Neural cell (in vitro differentiated cells): ENCODE results near the gene FBXO36. TPM values are rescaled to one million over a fixed set of nuclear protein-coding genes. Genes with fewer than 3 reads are reported as not detected.

Source experiments
- H2AFZ ChIP-seq: fragments of 200-600, 300-800 bp; sonication (generic), shearing (Covaris generic); 2 replicates; pipeline ENCODE4 v1.6.0; 2014; ENCODE audit warnings: low read depth, mild to moderate bottlenecking, antibody characterized with exemption, low read length, moderate library complexity
- H3F3A ChIP-seq: fragments of 200-600 bp; shearing (Covaris generic); 2 replicates; pipeline ENCODE4 v1.6.1; 2016; ENCODE audit warnings: mild to moderate bottlenecking, moderate library complexity, mixed read lengths, antibody characterized with exemption, low read length; ENCODE audit not compliant: insufficient read depth, poor library complexity, severe bottlenecking
- H3K27ac ChIP-seq: fragments of 200-600, 300-800 bp; sonication (generic), shearing (Covaris generic); 2 replicates; pipeline ENCODE4 v1.5.1; 2014; ENCODE audit warnings: mild to moderate bottlenecking, low read length, moderate library complexity
- H3K27me3 ChIP-seq: fragments of 300-800, 200-600 bp; sonication (generic), shearing (Covaris generic); 2 replicates; pipeline ENCODE4 v1.6.0; 2014; ENCODE audit warnings: mild to moderate bottlenecking, low read depth, low read length, moderate library complexity; ENCODE audit not compliant: insufficient read depth
- H3K36me3 ChIP-seq: fragments of 300-800, 200-600 bp; sonication (generic), shearing (Covaris generic); 2 replicates; pipeline ENCODE4 v1.5.1; 2014; ENCODE audit warnings: mild to moderate bottlenecking, antibody characterized with exemption, low read length, moderate library complexity; ENCODE audit not compliant: insufficient read depth
- H3K4me2 ChIP-seq: fragments of 300-800, 200-600 bp; sonication (generic), shearing (Covaris generic); 2 replicates; pipeline ENCODE4 v1.6.0; 2014; ENCODE audit warnings: mild to moderate bottlenecking, low read length
- H3K4me3 ChIP-seq: fragments of 300-800, 200-600 bp; sonication (generic), shearing (Covaris generic); 2 replicates; pipeline ENCODE4 v1.5.1; 2014; ENCODE audit warnings: mild to moderate bottlenecking, low read length, moderate library complexity
- H3K79me2 ChIP-seq: fragments of 200-600 bp; shearing (Covaris generic); replicated peaks from 2 replicates; pipeline ENCODE4 v1.6.0; 2014; ENCODE audit warnings: mild to moderate bottlenecking, low read length, moderate library complexity; ENCODE audit not compliant: insufficient read depth
- H3K9ac ChIP-seq: fragments of 300-800, 200-600 bp; sonication (generic), shearing (Covaris generic); 2 replicates; pipeline ENCODE4 v1.6.1; 2016; ENCODE audit warnings: mild to moderate bottlenecking, low read length, mixed read lengths
- H3K9me2 ChIP-seq: fragments of 200-600 bp; shearing (Covaris generic); 2 replicates; pipeline ENCODE4 v1.6.1; 2016; ENCODE audit warnings: mild to moderate bottlenecking, low read length, mixed read lengths; ENCODE audit not compliant: insufficient read depth
- H3K9me3 ChIP-seq: fragments of 200-600, 300-800 bp; sonication (generic), shearing (Covaris generic); 2 replicates; pipeline ENCODE4 v1.6.1; 2016; ENCODE audit warnings: mild to moderate bottlenecking, mixed run types, low read length, moderate library complexity, mixed read lengths
- H4K20me1 ChIP-seq: fragments of 200-600 bp; shearing (Covaris generic); 2 replicates; pipeline ENCODE4 v1.6.1; 2016; ENCODE audit warnings: mild to moderate bottlenecking, mixed run types; ENCODE audit not compliant: insufficient read depth
- EP300 ChIP-seq: fragments of 450-650 bp; conservative IDR thresholded peaks from 2 replicates; pipeline ENCODE4 v1.6.1; 2014; ENCODE audit warnings: antibody characterized with exemption, mild to moderate bottlenecking, moderate library complexity; ENCODE audit not compliant: poor library complexity, severe bottlenecking
- EZH2 ChIP-seq: fragments of 200-600, 300-800 bp; shearing (Covaris generic), sonication (generic); IDR thresholded peaks from 2 replicates; pipeline ENCODE4 v1.6.1; 2014; ENCODE audit warnings: antibody characterized with exemption, low read length, borderline replicate concordance, mild to moderate bottlenecking; ENCODE audit not compliant: insufficient read depth, poor library complexity, severe bottlenecking
- MXI1 ChIP-seq: fragments of 450-650 bp; conservative IDR thresholded peaks from 2 replicates; pipeline ENCODE4 v1.6.1; 2014; ENCODE audit warnings: antibody characterized with exemption, mild to moderate bottlenecking; ENCODE audit not compliant: poor library complexity, severe bottlenecking
- POLR2AphosphoS5 ChIP-seq: IDR thresholded peaks from 2 replicates; pipeline ENCODE4 v1.6.1; 2012
- RAD21 ChIP-seq: fragments of 450-650 bp; conservative IDR thresholded peaks from 2 replicates; pipeline ENCODE4 v1.6.1; 2014; ENCODE audit warnings: antibody characterized with exemption, mild to moderate bottlenecking, moderate library complexity
- SMC3 ChIP-seq: fragments of 450-650 bp; conservative IDR thresholded peaks from 2 replicates; pipeline ENCODE4 v1.6.1; 2014; ENCODE audit warnings: antibody characterized with exemption, mild to moderate bottlenecking, moderate library complexity; ENCODE audit not compliant: poor library complexity
- TAF1 ChIP-seq: IDR thresholded peaks from 2 replicates; pipeline ENCODE4 v1.6.1; 2012; ENCODE audit warnings: low read depth
- polyA plus RNA-seq: library from polyadenylated mRNA; depleted of rRNA; stranded (reverse); fragments of >200 nt; gene quantifications from 2 replicates; pipeline ENCODE4 v1.2.3, GENCODE V29; 2014
- TF ChIP-seq, protein P1 (sequence below): fragments of 450-650 bp; IDR thresholded peaks from 2 replicates; pipeline ENCODE4 v1.5.1; 2014; ENCODE audit warnings: antibody characterized with exemption, mild to moderate bottlenecking, moderate library complexity; ENCODE audit not compliant: poor library complexity, severe bottlenecking
- TF ChIP-seq, protein P2 (sequence below): IDR thresholded peaks from 2 replicates; pipeline ENCODE4 v1.6.1; 2012; ENCODE audit warnings: borderline replicate concordance

The FBXO36 gene
- polyA plus RNA-seq, 1 donor from 2014 or later = 6.3 TPM

DNA sequence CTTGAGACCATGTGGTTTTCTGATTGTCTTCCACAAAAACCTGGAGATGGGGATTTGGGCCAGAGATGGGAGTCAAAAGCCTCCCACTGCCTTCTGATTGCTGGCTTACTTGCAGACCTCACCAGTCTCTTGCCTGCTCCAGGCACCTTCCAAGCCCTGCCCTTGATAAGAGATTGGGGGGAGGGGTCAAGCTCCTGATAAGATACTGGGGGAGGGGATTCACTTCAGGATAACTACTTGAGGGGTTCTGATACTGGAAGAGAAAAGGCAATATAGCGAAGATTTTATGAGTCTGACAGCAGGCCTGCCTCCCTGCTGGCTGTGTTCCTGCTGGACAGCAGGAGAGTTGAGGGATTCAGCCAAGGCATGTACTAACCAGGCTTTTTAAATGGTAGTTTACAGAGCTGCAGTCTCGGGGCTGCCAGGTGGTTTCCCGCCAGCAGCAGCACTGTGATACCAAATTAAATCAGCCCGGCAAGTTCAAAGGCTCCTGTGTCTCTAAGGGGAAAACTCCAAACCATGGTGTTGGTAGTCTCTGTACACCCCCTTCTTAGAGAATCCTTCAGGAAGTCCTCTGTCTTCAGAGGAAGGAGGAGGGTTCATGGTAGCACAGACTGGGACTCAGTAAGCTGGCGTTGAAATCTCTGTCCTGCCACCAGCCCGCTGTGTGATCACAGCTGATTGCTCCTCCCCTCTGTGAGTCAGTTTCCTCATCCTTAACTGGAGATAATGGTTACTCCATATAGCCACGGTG is 58.3 kb downstream of the FBXO36 start:
- Histone ChIP-seq H3K9ac (no peak overlapping the region), H4K20me1 (no peaks in the 10 kb centered on the region), H3K79me2 (no peaks in the 10 kb centered on the region), H2AFZ (no peak overlapping the region), H3K9me2 (no peaks in the 10 kb centered on the region), H3K9me3 (no peaks in the 10 kb centered on the region), H3K4me3 (no peak overlapping the region), H3K4me2 (no peak overlapping the region), H3K27me3 (no peaks in the 10 kb centered on the region), H3F3A (no peaks in the 10 kb centered on the region), H3K36me3 (no peaks in the 10 kb centered on the region), H3K27ac (no peak overlapping the region)
- TF ChIP-seq RAD21 (no peak), MXI1 (no peak), TAF1 (no peak), EZH2 (no peak), EP300 (no peak), POLR2AphosphoS5 (no peak)
- TF ChIP-seq, protein P1, sequence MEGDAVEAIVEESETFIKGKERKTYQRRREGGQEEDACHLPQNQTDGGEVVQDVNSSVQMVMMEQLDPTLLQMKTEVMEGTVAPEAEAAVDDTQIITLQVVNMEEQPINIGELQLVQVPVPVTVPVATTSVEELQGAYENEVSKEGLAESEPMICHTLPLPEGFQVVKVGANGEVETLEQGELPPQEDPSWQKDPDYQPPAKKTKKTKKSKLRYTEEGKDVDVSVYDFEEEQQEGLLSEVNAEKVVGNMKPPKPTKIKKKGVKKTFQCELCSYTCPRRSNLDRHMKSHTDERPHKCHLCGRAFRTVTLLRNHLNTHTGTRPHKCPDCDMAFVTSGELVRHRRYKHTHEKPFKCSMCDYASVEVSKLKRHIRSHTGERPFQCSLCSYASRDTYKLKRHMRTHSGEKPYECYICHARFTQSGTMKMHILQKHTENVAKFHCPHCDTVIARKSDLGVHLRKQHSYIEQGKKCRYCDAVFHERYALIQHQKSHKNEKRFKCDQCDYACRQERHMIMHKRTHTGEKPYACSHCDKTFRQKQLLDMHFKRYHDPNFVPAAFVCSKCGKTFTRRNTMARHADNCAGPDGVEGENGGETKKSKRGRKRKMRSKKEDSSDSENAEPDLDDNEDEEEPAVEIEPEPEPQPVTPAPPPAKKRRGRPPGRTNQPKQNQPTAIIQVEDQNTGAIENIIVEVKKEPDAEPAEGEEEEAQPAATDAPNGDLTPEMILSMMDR = no peak

DNA sequence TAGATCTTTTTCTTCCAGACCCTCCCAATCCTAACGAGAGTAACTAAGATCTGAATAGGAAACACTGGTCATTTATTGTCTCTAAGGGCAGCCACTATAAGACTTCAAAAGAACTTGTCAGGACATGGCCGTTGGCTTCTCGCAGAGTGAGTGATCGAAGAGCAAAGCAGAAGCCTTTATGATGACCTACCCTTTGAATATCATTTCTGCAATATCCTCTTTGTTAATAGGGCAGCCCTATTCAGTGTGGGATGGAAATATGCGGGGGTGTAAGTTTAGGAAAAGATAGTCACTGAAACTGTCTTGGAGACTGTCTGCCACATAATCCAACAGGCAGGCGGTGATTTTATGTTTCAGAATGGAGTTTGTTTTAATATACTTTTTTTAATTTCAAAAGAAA is 70.9 kb downstream of the FBXO36 start:
- H3K9ac ChIP-seq = no peak overlapping the region
- H4K20me1 ChIP-seq = no peaks in the 10 kb centered on the region
- H3K27ac ChIP-seq = no peak overlapping the region
- H3K4me2 ChIP-seq = no peak overlapping the region
- H2AFZ ChIP-seq = no peak overlapping the region
- H3K79me2 ChIP-seq = no peaks in the 10 kb centered on the region
- no peaks in the 10 kb centered on the region for H3K9me3 ChIP-seq
- no peak overlapping the region for H3K4me3 ChIP-seq
- H3F3A ChIP-seq = no peaks in the 10 kb centered on the region
- H3K9me2 ChIP-seq = no peaks in the 10 kb centered on the region
- H3K36me3 ChIP-seq = no peaks in the 10 kb centered on the region
- TF ChIP-seq POLR2AphosphoS5 (no peak), MXI1 (no peak), SMC3 (no peak), TAF1 (no peak), EZH2 (no peak), RAD21 (no peak), EP300 (no peak)
- TF ChIP-seq, protein P2, sequence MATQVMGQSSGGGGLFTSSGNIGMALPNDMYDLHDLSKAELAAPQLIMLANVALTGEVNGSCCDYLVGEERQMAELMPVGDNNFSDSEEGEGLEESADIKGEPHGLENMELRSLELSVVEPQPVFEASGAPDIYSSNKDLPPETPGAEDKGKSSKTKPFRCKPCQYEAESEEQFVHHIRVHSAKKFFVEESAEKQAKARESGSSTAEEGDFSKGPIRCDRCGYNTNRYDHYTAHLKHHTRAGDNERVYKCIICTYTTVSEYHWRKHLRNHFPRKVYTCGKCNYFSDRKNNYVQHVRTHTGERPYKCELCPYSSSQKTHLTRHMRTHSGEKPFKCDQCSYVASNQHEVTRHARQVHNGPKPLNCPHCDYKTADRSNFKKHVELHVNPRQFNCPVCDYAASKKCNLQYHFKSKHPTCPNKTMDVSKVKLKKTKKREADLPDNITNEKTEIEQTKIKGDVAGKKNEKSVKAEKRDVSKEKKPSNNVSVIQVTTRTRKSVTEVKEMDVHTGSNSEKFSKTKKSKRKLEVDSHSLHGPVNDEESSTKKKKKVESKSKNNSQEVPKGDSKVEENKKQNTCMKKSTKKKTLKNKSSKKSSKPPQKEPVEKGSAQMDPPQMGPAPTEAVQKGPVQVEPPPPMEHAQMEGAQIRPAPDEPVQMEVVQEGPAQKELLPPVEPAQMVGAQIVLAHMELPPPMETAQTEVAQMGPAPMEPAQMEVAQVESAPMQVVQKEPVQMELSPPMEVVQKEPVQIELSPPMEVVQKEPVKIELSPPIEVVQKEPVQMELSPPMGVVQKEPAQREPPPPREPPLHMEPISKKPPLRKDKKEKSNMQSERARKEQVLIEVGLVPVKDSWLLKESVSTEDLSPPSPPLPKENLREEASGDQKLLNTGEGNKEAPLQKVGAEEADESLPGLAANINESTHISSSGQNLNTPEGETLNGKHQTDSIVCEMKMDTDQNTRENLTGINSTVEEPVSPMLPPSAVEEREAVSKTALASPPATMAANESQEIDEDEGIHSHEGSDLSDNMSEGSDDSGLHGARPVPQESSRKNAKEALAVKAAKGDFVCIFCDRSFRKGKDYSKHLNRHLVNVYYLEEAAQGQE = no peak
- TF ChIP-seq, protein P1 = no peak
- no peaks in the 10 kb centered on the region for H3K27me3 ChIP-seq
